ENCODE measurements around the gene TASOR2. TPM values are rescaled to one million over a fixed set of nuclear protein-coding genes. Genes with fewer than 3 reads are reported as not detected.

The TASOR2 gene
- total and polyA plus RNA-seq, 9 of the 15 experiments (the other 6 are each of a cell fraction or from before 2014, with no cell fraction given) = 12.7 to 75.3 (median 52.3) TPM

DNA sequence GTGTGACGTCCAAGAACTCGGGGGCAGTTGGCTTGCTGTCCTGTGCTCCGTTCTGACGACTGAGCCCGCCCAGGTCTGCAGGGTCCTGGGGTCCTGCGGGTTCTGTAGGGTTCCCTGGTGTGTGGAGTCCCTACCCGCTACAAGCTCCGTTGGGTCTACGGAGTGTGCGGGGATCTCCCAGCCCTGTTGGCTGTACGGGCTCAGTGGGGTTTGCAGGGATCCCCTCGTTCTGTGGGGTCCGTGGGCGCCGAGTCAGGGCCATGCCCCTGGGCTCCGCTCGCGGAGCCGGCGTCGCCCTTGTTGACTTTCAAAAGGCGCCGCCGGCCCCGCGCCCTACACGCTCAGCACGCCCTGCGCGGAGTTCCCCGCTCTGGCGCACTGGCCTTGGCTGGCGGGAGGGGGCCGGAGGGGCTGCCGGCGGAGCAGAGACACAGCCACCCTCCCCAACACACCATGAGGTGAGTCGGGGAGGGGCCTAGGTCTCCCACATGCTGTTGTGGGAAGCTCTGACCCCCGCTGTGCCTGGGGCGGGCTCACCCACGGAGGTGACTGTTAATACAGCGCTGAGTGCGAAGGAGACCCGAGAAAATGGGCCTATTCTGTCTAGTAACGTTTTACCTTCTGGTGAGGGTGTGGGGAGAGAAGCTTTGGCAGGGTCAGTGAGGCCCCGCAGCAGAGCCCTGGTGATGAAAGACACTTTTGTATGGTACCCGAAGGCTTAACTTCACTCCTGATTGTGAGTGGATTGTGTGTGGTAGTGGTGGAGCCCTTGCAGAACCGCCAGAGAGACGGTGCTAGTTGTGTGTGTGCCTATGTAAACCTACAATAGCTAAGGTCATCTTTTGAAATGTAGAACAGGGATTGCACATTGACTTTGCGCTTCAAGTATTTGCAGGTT lies 8.1 kb downstream of the TASOR2 start (continued):
- TF ChIP-seq SREBF1 (IDR thresholded peaks at IDR 0.05; ENCODE audit: borderline replicate concordance, low read depth, low read length) (no peak), ZNF184 (CRISPR knock-in tag; IDR thresholded peaks at IDR 0.05) (no peak), MCM7 (IDR thresholded peaks at IDR 0.05) (no peak), PURB (CRISPR knock-in tag; IDR thresholded peaks at IDR 0.05; ENCODE audit: low read depth) (no peak), MAZ (CRISPR knock-in tag; conservative IDR thresholded peaks at IDR 0.05 in 1 of 2, IDR thresholded peaks at IDR 0.05 in 1 of 2) (peak; percentile 83 to 97), SIN3A (IDR thresholded peaks at IDR 0.05; ENCODE audit: borderline replicate concordance in 2 of 2, control insufficient read depth in 1 of 2, low read depth in 2 of 2, low read length in 2 of 2) (peak in 1 of 2 experiments; percentile 68; a peak in 1 of 4 replicates), NFATC3 (IDR thresholded peaks at IDR 0.05) (no peak), ZNF589 (CRISPR knock-in tag; IDR thresholded peaks at IDR 0.05; ENCODE audit: low read depth) (no peak), MCM2 (IDR thresholded peaks at IDR 0.05; ENCODE audit: low read depth) (no peak), XRCC5 (IDR thresholded peaks at IDR 0.05; ENCODE audit: low read depth, low read length) (peak; percentile 61; the same call in 1 of the 2 replicates), DMBX1 (CRISPR knock-in tag; IDR thresholded peaks at IDR 0.05; ENCODE audit: borderline replicate concordance) (no peak), BRD9 (IDR thresholded peaks at IDR 0.05; ENCODE audit: low read depth, partially characterized antibody) (no peak), ZNF133 (CRISPR knock-in tag; IDR thresholded peaks at IDR 0.05) (no peak), GABPB2 (CRISPR knock-in tag; conservative IDR thresholded peaks at IDR 0.05) (no peak), NR1H2 (CRISPR knock-in tag; IDR thresholded peaks at IDR 0.05) (no peak), ZNF232 (CRISPR knock-in tag; IDR thresholded peaks at IDR 0.05) (no peak)
- TF ChIP-seq, protein P1, sequence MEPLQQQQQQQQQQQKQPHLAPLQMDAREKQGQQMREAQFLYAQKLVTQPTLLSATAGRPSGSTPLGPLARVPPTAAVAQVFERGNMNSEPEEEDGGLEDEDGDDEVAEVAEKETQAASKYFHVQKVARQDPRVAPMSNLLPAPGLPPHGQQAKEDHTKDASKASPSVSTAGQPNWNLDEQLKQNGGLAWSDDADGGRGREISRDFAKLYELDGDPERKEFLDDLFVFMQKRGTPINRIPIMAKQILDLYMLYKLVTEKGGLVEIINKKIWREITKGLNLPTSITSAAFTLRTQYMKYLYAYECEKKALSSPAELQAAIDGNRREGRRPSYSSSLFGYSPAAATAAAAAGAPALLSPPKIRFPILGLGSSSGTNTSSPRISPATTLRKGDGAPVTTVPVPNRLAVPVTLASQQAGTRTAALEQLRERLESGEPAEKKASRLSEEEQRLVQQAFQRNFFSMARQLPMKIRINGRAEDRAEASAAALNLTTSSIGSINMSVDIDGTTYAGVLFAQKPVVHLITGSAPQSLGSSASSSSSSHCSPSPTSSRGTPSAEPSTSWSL (CRISPR knock-in tag; IDR thresholded peaks at IDR 0.05; ENCODE audit: borderline replicate concordance) = no peak
- TF ChIP-seq, protein P2, sequence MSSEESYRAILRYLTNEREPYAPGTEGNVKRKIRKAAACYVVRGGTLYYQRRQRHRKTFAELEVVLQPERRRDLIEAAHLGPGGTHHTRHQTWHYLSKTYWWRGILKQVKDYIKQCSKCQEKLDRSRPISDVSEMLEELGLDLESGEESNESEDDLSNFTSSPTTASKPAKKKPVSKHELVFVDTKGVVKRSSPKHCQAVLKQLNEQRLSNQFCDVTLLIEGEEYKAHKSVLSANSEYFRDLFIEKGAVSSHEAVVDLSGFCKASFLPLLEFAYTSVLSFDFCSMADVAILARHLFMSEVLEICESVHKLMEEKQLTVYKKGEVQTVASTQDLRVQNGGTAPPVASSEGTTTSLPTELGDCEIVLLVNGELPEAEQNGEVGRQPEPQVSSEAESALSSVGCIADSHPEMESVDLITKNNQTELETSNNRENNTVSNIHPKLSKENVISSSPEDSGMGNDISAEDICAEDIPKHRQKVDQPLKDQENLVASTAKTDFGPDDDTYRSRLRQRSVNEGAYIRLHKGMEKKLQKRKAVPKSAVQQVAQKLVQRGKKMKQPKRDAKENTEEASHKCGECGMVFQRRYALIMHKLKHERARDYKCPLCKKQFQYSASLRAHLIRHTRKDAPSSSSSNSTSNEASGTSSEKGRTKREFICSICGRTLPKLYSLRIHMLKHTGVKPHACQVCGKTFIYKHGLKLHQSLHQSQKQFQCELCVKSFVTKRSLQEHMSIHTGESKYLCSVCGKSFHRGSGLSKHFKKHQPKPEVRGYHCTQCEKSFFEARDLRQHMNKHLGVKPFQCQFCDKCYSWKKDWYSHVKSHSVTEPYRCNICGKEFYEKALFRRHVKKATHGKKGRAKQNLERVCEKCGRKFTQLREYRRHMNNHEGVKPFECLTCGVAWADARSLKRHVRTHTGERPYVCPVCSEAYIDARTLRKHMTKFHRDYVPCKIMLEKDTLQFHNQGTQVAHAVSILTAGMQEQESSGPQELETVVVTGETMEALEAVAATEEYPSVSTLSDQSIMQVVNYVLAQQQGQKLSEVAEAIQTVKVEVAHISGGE (CRISPR knock-in tag; IDR thresholded peaks at IDR 0.05) = no peak
- TF ChIP-seq, protein P3, sequence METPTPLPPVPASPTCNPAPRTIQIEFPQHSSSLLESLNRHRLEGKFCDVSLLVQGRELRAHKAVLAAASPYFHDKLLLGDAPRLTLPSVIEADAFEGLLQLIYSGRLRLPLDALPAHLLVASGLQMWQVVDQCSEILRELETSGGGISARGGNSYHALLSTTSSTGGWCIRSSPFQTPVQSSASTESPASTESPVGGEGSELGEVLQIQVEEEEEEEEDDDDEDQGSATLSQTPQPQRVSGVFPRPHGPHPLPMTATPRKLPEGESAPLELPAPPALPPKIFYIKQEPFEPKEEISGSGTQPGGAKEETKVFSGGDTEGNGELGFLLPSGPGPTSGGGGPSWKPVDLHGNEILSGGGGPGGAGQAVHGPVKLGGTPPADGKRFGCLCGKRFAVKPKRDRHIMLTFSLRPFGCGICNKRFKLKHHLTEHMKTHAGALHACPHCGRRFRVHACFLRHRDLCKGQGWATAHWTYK (CRISPR knock-in tag; IDR thresholded peaks at IDR 0.05) = no peak

Data from K562 (cell line).